Neural progenitor cell (in vitro differentiated cells): ENCODE measurements around the gene KLK12. TPM values are rescaled to one million over a fixed set of nuclear protein-coding genes. Genes with fewer than 3 reads are reported as not detected.

ENCODE experiments used
- DNase-seq: peaks from one replicate; pipeline ENCODE4 v3.0.0-alpha.2; 2016; ENCODE audit warnings: low spot score
- H2AFZ ChIP-seq: fragments of 200-600 bp; sonication (generic); replicated peaks from 2 replicates; pipeline ENCODE4 v1.6.1; 2016; ENCODE audit warnings: antibody characterized with exemption
- H3F3A ChIP-seq: fragments of 200-600 bp; sonication (generic); 2 replicates; pipeline ENCODE4 v1.6.1; 2016; ENCODE audit warnings: antibody characterized with exemption, low read depth
- H3K27ac ChIP-seq: fragments of 200-600 bp; sonication (generic); 2 replicates; pipeline ENCODE4 v1.5.1; 2016; ENCODE audit warnings: mild to moderate bottlenecking
- H3K27me3 ChIP-seq: fragments of 200-600 bp; sonication (generic); 2 replicates; pipeline ENCODE4 v1.6.1; 2016; ENCODE audit warnings: mild to moderate bottlenecking, moderate library complexity
- H3K36me3 ChIP-seq: fragments of 200-600 bp; sonication (generic); 2 replicates; pipeline ENCODE4 v1.5.1; 2016
- H3K4me1 ChIP-seq: fragments of 200-600 bp; sonication (generic); 2 replicates; pipeline ENCODE4 v1.6.1; 2016; ENCODE audit warnings: mixed run types
- H3K4me2 ChIP-seq: fragments of 200-600 bp; sonication (generic); 2 replicates; pipeline ENCODE4 v1.6.1; 2016
- H3K4me3 ChIP-seq: fragments of 200-600 bp; sonication (generic); 2 replicates; pipeline ENCODE4 v1.5.1; 2016
- H3K79me2 ChIP-seq: fragments of 200-600 bp; sonication (generic); 2 replicates; pipeline ENCODE4 v1.6.1; 2016; ENCODE audit warnings: low read depth
- H3K9ac ChIP-seq: fragments of 200-600 bp; sonication (generic); 2 replicates; pipeline ENCODE4 v1.6.1; 2016
- H3K9me3 ChIP-seq: fragments of 200-600 bp; sonication (generic); 2 replicates; pipeline ENCODE4 v1.5.1; 2016; ENCODE audit warnings: low read depth
- H4K20me1 ChIP-seq: fragments of 200-600 bp; sonication (generic); 2 replicates; pipeline ENCODE4 v1.6.1; 2016; ENCODE audit warnings: low read depth
- H3K27ac Mint-ChIP-seq: 3 replicates; pipeline ENCODE4 v1.8.0; 2021; ENCODE audit warnings: mixed read lengths
- H3K27me3 Mint-ChIP-seq: 2 replicates; pipeline ENCODE4 v1.8.0; 2022; ENCODE audit warnings: low read depth, mild to moderate bottlenecking, inconsistent platforms, moderate library complexity, mixed read lengths; ENCODE audit not compliant: insufficient read depth
- H3K36me3 Mint-ChIP-seq: 3 replicates; pipeline ENCODE4 v1.8.0; 2021; ENCODE audit warnings: mixed read lengths
- H3K4me1 Mint-ChIP-seq: 3 replicates; pipeline ENCODE4 v1.8.0; 2021; ENCODE audit warnings: mixed read lengths
- H3K4me3 Mint-ChIP-seq: 3 replicates; pipeline ENCODE4 v1.8.0; 2021; ENCODE audit warnings: mild to moderate bottlenecking, moderate library complexity, mixed read lengths
- H3K9me3 Mint-ChIP-seq: 3 replicates; pipeline ENCODE4 v1.8.0; 2020; ENCODE audit warnings: mixed read lengths
- EZH2 ChIP-seq: fragments of 200-600 bp; sonication (generic); IDR thresholded peaks from 2 replicates; pipeline ENCODE4 v1.6.1; 2017; ENCODE audit warnings: antibody characterized with exemption, mild to moderate bottlenecking, moderate library complexity
- EZH2phosphoT487 ChIP-seq: fragments of 200-600 bp; sonication (generic); IDR thresholded peaks from 2 replicates; pipeline ENCODE4 v1.6.1; 2017; ENCODE audit warnings: antibody characterized with exemption
- total RNA-seq: library from RNA; depleted of rRNA; stranded (reverse); fragments of >200 nt; gene quantifications from 2 replicates; pipeline ENCODE4 v1.2.3, GENCODE V29; 2015; ENCODE audit warnings: low replicate concordance
- TF ChIP-seq, protein P1 (sequence below): fragments of 200-600 bp; sonication (generic); IDR thresholded peaks from 2 replicates; pipeline ENCODE4 v1.5.1; 2017; ENCODE audit warnings: antibody characterized with exemption, mild to moderate bottlenecking

KLK12 gene
- total RNA-seq, 1 donor from 2014 or later = not detected

DNA sequence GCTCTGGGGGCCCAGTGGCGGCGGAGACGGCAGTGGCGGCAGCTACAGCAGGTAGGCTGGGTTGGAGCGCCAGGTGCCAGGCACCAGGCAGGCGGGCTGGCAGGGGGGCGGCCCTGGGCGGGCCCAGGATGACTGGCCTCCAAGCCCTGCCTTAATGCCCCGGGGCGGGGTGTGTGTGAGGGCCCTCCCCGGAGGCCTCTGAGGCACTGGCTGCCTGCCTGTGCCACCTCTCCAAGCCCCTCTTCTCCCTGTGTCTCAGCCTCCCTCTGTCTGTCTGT, 8.3 kb downstream of the KLK12 start, which contains the start of gene KLK11:
Gene KLK11, minus strand, starts transcription at position 63 of the 278 bp plus-strand sequence. CDS start 985 bp downstream, outside the sequence.
- no peak within 1 kb of the TSS for H2AFZ ChIP-seq
- H3K9me3 ChIP-seq = no peaks in the 10 kb centered on the region
- H3F3A ChIP-seq = no peaks in the 10 kb centered on the region
- H3K27me3 ChIP-seq = no peaks in the 10 kb centered on the region
- no peak within 1 kb of the TSS for H3K4me3 ChIP-seq
- peaks cover 3% of the 10 kb centered on the region for H3K4me1 Mint-ChIP-seq
- H3K36me3 Mint-ChIP-seq = no peaks in the 10 kb centered on the region
- H3K27me3 Mint-ChIP-seq = peaks cover 23% of the 10 kb centered on the region
- H3K9me3 Mint-ChIP-seq = peaks cover 3% of the 10 kb centered on the region
- H3K27ac Mint-ChIP-seq = no peak within 1 kb of the TSS
- H3K79me2 ChIP-seq = no peaks in the 10 kb centered on the region
- H3K4me2 ChIP-seq = no peak within 1 kb of the TSS
- no peak within 1 kb of the TSS for H3K9ac ChIP-seq
- peaks cover 22% of the 10 kb centered on the region for H3K4me1 ChIP-seq
- H4K20me1 ChIP-seq = no peaks in the 10 kb centered on the region
- no peak within 1 kb of the TSS for H3K27ac ChIP-seq
- no peaks in the 10 kb centered on the region for H3K36me3 ChIP-seq
- peak within 1 kb of the TSS; percentile 1 for H3K4me3 Mint-ChIP-seq
- no peak for TF ChIP-seq EZH2phosphoT487
- TF ChIP-seq, protein P1, sequence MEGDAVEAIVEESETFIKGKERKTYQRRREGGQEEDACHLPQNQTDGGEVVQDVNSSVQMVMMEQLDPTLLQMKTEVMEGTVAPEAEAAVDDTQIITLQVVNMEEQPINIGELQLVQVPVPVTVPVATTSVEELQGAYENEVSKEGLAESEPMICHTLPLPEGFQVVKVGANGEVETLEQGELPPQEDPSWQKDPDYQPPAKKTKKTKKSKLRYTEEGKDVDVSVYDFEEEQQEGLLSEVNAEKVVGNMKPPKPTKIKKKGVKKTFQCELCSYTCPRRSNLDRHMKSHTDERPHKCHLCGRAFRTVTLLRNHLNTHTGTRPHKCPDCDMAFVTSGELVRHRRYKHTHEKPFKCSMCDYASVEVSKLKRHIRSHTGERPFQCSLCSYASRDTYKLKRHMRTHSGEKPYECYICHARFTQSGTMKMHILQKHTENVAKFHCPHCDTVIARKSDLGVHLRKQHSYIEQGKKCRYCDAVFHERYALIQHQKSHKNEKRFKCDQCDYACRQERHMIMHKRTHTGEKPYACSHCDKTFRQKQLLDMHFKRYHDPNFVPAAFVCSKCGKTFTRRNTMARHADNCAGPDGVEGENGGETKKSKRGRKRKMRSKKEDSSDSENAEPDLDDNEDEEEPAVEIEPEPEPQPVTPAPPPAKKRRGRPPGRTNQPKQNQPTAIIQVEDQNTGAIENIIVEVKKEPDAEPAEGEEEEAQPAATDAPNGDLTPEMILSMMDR = no peak
- TF ChIP-seq EZH2 = no peak
- DNase-seq = no peak

DNA sequence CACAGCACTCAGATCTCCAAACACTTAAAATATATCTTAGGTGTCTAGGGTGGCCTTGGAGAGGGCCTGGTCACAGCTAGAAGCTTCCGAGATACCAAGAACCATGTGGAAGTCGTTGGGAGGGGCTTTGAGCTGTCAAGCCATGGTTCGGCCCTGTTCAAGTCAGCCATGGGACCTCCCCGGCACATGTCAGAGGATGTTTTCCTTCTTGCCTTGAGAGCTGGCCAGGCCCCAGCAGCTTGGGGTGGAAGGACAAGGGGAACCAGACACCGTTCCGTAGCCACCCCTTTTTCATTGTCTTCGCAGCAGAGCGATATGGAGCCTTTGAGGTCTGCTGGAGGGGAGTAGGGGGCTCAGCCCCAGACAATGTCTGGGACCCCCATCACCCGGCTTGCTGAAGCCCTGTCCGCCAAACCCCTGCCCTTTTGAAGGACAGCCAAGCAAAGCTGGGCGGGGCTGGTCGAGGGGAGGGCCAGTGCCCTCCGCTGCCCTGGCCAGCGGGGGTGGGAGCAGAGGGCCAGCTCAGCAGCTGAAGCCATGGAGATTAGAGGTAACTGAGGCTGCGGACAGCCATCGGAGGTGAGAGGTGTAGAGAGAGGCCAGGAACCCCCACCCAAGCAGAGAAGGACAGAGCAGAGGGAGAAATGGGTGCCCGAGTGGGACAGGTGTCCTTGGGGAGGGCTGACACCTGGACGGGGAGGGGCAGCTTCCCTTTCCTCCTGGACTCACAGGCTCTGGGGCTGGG, 8.8 kb downstream of the KLK12 start:
- no peaks in the 10 kb centered on the region for H4K20me1 ChIP-seq
- H3K4me2 ChIP-seq = no peak overlapping the region
- Mint-ChIP-seq H3K4me1 (peaks cover 3% of the 10 kb centered on the region), H3K27me3 (peaks cover 23% of the 10 kb centered on the region), H3K27ac (no peak overlapping the region), H3K4me3 (no peak overlapping the region), H3K9me3 (peaks cover 3% of the 10 kb centered on the region), H3K36me3 (no peaks in the 10 kb centered on the region)
- no peaks in the 10 kb centered on the region for H3K79me2 ChIP-seq
- H2AFZ ChIP-seq = no peak overlapping the region
- H3K9me3 ChIP-seq = no peaks in the 10 kb centered on the region
- H3K4me1 ChIP-seq = peaks cover 25% of the 10 kb centered on the region
- H3K4me3 ChIP-seq = no peak overlapping the region
- H3K9ac ChIP-seq = no peak overlapping the region
- TF ChIP-seq EZH2 (no peak), EZH2phosphoT487 (no peak)
- TF ChIP-seq, protein P1 = no peak
- DNase-seq = no peak
- H3K27ac ChIP-seq = no peak overlapping the region
- H3K36me3 ChIP-seq = no peaks in the 10 kb centered on the region
- no peaks in the 10 kb centered on the region for H3F3A ChIP-seq
- H3K27me3 ChIP-seq = no peaks in the 10 kb centered on the region

- no peaks in the 10 kb centered on the region for H3K9me3 ChIP-seq
- H3F3A ChIP-seq = peaks cover 4% of the 10 kb centered on the region
- H3K4me2 ChIP-seq = no peak overlapping the region
- peaks cover 5% of the 10 kb centered on the region for H3K27me3 ChIP-seq
- no peak overlapping the region for H2AFZ ChIP-seq
- H3K4me1 Mint-ChIP-seq = peaks cover 3% of the 10 kb centered on the region
- no peak overlapping the region for H3K27ac ChIP-seq
- no peak overlapping the region for H3K4me3 Mint-ChIP-seq
- no peaks in the 10 kb centered on the region for H3K36me3 ChIP-seq
- H3K4me3 ChIP-seq = no peak overlapping the region
- H4K20me1 ChIP-seq = no peaks in the 10 kb centered on the region
- no peak overlapping the region for H3K9ac ChIP-seq
- peaks cover 3% of the 10 kb centered on the region for H3K9me3 Mint-ChIP-seq
- no peak for DNase-seq
- H3K27me3 Mint-ChIP-seq = peaks cover 20% of the 10 kb centered on the region
- H3K36me3 Mint-ChIP-seq = no peaks in the 10 kb centered on the region
- no peak overlapping the region for H3K27ac Mint-ChIP-seq
- peaks cover 25% of the 10 kb centered on the region for H3K4me1 ChIP-seq
- TF ChIP-seq EZH2 (no peak), EZH2phosphoT487 (no peak)
- TF ChIP-seq, protein P1 = no peak
- no peaks in the 10 kb centered on the region for H3K79me2 ChIP-seq
Measured at GRCh38 chr19:51025401-51025800, 9.4 kb downstream of the KLK12 start.
